Measurements from ENCODE around the gene ZCCHC9.

- TF ChIP-seq CHD2 (IDR thresholded peaks at IDR 0.05; ENCODE audit: low read length, partially characterized antibody), result no peak
- no peak for TF ChIP-seq CTCF (IDR thresholded peaks at IDR 0.05)
- TF ChIP-seq RFX5 (IDR thresholded peaks at IDR 0.05; ENCODE audit: low read length), result no peak
- no peak for TF ChIP-seq TAF1 (IDR thresholded peaks at IDR 0.05; ENCODE audit: borderline replicate concordance, low read depth, low read length)
- TF ChIP-seq RXRA (IDR thresholded peaks at IDR 0.05; ENCODE audit: borderline replicate concordance, low read depth), result no peak
- no peak for TF ChIP-seq FOSL2 (IDR thresholded peaks at IDR 0.05; ENCODE audit: borderline replicate concordance, low read depth)
- no peak for TF ChIP-seq ELF1 (IDR thresholded peaks at IDR 0.05)
- no peak for TF ChIP-seq MXI1 (IDR thresholded peaks at IDR 0.05; ENCODE audit: low read depth, low read length)
- no peak for TF ChIP-seq EP300 (IDR thresholded peaks at IDR 0.05; ENCODE audit: borderline replicate concordance in 1 of 2, low read depth in 1 of 2, low read length in 1 of 2)
- no peak for TF ChIP-seq EZH2phosphoT487 (IDR thresholded peaks at IDR 0.05; ENCODE audit: borderline replicate concordance, low read depth)
- TF ChIP-seq, protein P1, sequence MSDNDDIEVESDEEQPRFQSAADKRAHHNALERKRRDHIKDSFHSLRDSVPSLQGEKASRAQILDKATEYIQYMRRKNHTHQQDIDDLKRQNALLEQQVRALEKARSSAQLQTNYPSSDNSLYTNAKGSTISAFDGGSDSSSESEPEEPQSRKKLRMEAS (IDR thresholded peaks at IDR 0.05; ENCODE audit: low read depth), result no peak
These were observed 33.1 kb downstream of the ZCCHC9 start for GRCh38 chr5:81334304-81335061.
